GM18868 (cell line): ENCODE results near the gene TCTN1.
"Not testable (repeated sequence)": the region's sequence is repeated elsewhere in the genome, so short reads cannot be mapped to it uniquely, and the experiment has no call there.

ENCODE experiments used
- ATAC-seq: cut with Tn5 transposase; IDR thresholded peaks from one replicate; pipeline ENCODE4 v1.9.1; 2021; ENCODE audit warnings: mild to moderate bottlenecking, moderate library complexity; ENCODE audit not compliant: unreplicated experiment

Gene TCTN1

DNA sequence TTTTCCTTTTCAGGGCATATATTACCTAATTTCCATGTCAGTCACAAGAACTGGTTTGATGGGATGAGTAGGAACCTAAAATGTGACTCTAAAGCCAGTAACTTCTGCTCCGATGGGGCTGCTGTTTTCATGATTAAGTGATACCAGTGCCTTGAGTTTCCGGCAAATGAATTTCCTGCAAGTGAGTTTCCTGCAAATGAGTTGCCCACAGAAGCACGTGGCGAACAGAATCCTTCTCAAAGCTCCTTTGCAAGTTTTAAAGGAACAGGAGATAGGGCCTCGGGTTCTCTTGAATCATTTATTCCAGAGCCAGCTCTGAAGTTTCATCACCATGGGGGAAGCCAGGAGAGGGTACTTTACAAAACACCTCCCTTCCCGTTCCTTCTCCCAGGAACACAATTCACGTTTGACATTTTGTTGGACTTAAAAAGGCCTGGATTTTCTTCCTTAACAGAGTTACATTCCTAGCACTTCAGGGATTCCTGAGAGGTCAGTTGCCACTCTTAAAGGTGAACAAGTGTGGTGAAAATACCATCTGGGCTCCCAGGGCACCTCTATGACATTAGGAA is 28.6 kb upstream of the TCTN1 start:
- ATAC-seq, result no peak

DNA sequence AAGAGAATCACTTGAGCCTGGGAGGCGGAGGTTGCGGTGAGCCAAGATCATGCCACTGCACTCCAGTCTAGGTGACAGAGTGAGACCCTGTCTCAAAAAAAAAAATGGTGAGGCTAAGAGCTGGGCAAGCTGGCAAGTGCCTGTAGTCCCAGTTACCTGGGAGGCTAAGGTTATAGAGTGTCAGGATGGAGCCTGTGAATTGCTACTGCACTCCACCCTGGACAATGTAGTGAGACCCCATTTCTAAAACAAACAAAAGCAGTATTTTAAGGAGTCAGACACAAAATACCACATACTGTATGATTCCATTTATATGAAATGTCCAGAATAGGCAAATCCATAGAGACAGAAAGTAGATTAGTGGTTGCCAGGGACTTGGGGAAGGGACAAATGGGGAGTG is 26.8 kb upstream of the TCTN1 start:
- ATAC-seq, result not testable (repeated sequence)

DNA sequence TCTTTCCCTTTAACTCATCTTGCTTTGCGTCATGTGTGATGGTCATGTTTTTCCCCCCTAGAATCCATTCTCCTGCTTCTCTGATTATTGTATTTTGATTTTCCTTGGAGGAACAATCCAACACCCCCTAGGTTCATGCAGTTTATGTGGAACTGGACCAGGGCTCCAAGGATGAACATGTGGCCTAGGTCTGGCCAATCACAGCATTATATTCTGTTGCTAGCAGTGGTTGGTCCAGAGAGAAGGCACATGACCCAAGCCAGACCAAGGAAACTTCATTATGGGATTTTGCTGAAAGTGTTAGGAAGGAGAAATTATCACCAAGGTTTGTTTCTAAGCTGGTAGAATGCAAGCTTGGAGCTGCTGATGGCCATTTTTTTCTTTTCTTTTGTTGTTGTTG is 23.9 kb upstream of the TCTN1 start:
- ATAC-seq, result no peak

DNA sequence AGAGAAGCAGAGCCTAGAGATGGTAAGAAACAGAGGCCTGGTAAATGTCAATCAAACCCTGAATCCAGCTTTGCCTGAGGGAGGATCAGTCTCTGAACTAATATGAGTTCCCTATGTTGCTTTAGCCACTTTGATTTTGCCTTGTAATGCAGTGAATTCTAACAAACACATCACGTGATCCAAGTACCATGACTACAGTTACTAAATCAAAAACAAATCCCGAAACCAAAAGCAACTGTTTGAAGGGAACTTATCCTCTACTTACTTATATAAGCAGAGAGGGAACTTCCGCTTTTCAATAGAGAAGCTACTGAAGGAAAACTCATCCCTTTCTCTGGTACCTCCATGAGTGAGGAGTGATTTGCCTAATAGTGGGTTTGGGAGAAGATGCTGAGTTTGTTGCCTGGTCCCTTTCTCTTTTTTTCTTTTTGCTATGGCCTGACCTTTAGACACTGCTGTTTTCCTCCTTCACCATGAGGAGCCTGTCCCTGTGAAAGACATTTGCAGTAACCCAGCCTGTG is 23.1 kb upstream of the TCTN1 start:
- peak; percentile 76 for ATAC-seq

DNA sequence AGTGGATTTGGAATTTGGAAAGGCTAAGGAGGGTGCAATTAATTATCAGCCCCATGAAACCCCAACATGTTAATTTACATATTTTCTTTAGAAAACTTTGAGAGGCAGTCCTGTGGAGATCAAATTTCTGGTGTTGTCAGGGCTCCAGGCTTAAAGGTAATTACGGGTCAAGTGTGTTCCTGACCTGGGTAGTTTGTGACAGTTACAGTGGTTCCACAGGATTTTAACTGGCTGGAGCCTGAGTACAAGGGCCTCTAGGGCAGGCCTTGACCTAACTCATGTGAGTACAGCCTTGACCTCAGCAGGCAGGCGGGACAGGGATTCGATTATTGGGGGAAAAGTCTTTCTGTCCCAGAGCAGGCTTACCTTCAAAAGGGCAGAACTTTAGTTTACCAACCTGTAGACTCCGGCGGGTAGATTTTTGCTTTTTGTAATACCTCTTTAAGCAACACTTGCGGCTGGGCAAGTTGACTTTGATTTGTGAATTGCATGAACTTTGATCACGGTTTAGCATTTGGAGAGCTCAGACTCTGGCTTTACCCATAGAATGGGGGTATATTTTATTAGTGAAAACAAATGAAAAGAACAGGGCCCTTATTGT is 22.4 kb upstream of the TCTN1 start:
- ATAC-seq, result no peak

DNA sequence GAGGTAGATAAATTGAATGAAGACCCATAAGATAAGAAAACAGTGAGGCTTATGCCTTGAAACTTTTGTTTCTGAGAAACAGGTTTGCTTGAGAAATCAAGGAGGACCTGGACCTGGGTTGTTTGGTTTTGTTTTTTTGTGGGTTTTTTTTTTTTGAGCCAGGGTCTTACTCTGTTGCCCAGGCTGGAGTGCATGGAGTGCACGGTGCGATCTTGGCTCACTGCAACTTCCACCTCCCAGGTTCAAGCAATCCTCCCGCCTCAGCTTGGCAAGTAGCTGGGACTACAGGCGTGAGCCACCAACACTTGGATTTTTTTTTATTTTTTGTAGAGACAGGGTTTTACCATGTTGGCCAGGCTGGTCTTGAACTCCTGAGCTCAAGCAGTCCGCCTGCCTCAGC is 21.9 kb upstream of the TCTN1 start:
- ATAC-seq, result no peak

DNA sequence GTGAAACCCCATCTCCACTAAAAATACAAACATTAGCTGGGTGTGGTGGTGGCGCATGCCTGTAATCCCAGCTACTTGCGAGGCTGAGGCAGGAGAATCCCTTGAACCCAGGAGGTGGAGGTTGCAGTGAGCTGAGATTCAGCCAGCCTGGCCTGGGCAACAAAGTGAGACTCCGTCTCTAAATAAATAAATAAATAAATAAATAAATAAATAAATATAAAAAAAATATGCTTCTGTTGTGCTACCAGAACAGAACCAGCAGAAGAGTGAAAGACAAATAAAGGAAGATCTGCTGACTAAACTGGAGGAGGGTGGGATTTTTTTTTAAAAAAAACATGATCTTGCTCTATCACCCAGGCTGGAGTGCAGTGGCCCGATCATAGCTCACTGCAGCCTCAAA is 21.0 kb upstream of the TCTN1 start:
- ATAC-seq, result not testable (repeated sequence)

DNA sequence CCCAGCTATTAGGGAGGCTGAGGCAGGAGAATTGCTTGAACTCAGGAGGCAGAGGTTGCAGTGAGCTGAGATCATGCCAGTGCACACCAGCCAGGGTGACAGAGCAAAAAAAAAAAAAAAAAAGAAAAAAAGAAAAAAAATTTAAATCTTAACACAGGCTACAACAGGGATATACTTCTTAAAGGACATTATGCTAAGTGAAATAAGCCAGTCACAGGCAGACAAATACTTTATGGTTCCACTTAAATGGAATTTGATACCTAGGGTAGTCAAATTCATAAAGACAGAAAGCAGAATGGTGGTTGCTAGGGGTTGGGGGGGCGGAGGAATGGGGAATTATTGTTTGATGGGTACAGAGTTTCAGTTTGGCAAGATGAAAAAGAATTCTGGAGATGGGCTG is 16.0 kb upstream of the TCTN1 start:
- no peak for ATAC-seq

DNA sequence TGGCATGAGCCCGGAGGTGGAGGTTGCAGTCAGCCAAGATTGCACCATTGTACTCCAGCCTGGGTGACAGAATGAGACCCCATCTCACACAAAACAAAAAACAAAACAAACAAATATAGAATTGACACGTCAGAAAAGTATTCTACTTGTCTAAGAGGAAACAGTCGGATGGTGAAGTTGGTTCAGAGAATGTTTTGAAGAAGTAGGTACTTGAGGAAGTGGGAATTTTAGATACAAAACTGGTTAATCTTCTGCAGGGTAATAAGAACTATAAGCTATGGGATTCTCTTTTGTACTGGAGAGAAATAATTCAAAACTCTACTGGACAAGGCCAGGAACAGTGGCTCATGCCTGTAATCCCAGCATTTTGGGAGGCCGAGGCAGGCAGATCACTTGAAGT is 14.6 kb upstream of the TCTN1 start:
- no peak for ATAC-seq

DNA sequence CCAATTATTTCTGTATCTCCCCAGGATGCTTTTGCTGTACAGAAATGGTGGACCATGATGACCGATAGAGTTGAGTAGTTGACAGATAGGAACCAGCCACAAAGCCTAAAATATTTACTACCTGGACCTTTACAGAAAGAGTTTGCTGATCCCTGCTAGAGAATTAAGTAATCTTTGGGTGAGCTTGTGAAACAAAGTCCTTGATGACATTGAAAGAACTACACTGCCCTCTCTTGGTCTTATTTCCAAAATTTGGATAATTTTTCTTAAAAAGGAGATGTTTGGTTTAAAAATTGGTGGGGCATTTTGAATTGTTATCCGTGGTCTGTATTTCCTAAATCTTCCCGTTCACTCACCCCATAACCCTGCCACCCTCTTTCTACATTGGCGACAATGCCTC is 13.7 kb upstream of the TCTN1 start:
- ATAC-seq, result no peak

DNA sequence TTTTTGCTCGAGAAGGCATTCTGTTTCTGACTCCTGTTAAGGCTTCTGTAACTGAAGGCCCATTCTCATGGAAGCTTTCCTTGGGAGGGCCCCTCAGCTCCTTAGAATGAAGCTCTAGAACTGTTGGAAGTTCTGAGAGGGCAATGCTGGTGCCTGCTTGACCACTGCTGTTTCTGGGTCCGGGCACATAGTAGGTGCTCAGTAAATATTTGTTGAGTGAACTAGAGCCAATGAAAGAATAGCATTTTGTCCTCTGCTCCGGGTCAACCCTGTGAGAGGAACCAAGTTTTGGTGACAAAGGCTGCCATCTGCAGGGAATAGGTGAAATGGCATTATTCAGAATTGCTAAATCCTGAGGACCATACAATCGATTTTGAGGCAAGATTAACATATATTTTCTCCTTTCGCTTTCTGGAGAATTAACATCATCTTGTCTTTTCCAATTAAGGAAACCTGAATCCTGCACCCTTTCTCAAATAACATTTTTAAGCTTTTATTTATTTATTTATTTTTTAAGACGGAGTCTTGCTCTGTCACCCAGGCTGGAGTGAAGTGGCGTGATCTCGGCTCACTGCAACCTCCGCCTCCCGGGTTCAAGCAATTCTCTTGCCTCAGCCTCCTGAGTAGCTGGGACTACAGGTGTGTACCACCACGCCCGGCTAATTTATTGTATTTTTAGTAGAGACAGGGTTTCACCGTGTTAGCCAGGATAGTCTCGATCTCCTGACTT is 11.7 kb upstream of the TCTN1 start:
- not testable (repeated sequence) for ATAC-seq

DNA sequence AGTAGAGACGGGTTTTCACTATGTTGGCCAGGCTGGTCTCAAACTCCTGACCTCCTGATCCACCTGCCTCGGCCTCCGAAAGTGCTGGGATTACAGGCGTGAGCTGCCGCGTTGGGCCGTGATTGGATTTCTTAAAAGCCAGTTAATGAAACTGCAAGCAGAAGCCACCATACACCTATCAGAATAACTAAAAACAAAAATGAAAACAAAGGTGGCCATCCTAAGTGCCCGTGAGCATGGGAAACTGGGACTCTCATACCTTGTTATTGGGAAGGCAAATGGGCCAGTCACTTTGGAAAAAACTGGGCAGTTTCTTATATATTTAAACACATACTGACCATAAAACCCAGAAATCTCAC is 7.7 kb upstream of the TCTN1 start:
- ATAC-seq, result no peak

DNA sequence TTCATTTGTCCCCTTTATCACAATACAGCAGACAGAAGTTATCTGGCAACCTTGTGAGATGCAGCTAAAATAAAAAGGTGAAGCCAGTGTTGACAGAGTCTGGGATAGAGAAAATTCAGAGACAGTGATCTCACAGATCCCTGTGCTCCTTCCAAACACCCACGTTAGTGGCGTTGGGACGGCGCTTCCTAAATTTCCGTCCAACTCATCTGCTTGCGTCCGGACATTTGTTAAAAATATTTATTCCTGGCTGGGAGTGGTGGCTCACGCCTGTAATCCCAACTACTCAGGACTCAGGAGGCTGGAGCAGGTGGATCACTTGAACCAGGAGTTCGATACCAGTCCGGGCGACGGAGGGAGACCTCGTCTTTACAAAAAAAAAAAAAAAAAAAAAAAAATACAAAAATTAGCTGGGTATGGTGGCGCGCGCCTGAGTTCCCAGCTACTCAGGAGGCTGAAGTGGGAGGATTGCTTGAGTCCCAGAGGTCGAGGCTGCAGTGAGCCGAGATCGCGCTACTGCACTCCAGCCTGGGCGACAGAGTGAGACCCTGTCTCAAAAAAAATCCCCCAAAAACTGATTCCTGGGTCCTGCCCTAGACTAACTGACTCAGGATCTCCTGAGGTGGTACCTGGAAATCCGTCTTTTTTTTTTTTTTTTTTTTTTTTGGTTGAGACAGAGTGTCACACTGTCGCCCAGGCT is 708 bp upstream of the TCTN1 start:
- no peak for ATAC-seq

DNA sequence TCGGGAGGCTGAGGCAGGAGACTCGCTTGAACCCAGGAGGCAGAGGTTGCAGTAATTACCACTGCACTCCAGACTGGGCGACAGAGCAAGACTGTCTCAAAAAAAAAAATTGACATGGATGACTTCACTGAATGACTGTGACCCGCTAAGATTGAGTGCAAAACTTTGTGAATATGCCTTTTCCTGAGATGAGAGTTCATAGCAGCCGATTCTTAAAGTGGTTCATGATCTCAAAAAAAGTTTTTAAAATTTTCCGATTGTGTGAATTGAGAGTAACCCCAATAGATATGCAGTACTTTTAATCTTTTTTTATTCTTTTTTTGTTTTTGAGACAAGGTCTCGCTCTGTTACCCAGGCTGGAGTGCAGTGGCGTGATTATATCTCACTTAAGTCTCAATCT is 1.2 kb downstream of the TCTN1 start:
- no peak for ATAC-seq

DNA sequence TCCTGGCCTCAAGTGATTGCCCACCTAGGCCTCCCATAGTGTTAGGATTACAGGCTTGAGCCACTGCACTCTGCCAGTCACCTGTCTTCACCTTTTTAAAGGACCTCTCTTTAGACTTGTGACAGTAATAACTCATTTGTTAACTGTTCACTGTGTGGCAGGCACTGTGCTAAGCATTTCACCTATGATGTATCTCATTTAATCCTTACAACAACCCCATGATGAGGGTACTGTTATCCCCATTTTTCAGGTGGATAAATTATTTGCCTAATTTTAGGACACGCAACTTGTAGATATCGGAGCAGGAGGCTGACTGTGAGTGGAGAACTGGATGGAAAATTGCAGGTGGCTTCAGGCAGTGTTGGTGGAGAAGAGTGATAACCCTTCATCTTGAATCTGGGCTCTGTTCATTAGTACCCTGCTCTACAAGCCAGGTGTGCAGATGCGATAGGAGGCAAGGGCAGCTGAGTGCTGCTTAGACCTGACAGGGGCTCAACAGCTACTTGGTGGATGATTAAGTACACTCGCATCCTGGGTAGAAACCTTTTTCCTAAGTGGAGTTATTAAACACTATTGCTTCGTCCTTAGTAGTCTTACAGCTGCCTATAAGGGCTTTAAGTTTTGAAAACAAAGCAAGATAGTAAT is 2.7 kb downstream of the TCTN1 start:
- no peak for ATAC-seq

DNA sequence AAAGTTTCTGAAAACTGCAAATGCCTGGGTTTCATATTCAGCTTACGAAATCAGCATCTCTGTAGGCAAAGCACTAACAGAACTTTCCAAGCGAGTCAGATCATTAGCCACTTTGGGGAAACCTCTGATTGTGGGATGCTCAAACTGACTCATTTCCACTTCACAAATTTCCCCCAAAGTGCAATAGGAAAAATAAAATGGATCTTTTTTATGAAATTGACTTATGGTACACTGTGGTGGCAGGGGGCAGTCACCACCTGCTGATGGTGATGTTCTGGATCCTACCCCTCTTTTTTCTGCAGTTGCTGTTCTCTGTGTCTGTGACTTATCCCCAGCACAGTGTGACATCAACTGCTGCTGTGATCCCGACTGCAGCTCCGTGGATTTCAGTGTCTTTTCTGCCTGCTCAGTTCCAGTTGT is 5.6 kb downstream of the TCTN1 start:
- peak; percentile 59 for ATAC-seq

DNA sequence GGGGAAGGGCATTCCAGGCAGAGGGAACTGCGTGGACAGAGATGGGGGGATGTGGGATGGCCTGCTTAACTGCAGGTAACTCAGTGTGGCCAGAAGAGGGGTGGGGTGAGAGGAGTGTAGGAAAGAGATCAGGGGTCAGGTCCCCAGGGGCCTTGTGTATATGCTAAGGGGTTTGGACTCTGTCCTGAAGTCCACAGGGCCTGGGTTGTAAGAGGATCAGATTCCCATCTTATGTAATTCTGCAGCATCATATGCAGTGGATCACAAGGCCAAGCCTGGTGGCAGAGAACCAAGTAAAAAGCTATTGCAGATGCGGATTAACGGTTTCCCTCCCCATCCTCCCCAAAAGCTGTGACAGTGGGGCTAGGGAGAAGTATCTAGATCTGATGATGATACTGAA is 8.7 kb downstream of the TCTN1 start:
- no peak for ATAC-seq

DNA sequence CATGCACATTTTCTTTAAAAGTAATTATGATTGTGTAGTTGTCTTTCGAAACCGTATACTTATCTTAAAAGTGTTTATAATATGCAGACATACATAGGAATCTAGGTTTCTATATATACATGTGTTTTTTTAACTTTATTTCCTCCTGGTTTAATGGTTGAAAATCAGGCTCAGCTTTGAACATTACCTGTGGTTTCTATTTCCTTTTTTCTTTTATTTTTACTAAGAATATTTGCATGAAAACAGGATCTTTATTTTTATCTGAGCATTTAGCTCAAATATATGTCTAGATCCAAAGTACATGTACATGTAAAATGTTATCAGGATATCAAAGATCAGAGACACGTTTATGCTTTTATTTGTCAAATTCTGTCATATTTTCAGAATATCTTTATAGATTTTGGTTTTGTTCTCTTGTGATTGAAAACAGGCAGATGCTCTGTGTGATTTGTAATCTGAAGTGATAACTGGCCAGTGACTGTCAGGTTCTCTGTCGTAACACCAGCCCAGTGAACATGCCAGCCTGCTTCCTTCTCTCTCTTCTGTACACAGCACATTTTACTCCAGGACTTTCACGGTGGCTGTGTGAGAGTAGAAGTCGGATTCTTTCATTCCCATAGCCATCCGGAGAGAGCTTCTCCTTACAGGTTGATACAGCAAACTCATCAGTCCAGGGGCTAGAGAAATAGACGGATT is 13.7 kb downstream of the TCTN1 start:
- no peak for ATAC-seq

DNA sequence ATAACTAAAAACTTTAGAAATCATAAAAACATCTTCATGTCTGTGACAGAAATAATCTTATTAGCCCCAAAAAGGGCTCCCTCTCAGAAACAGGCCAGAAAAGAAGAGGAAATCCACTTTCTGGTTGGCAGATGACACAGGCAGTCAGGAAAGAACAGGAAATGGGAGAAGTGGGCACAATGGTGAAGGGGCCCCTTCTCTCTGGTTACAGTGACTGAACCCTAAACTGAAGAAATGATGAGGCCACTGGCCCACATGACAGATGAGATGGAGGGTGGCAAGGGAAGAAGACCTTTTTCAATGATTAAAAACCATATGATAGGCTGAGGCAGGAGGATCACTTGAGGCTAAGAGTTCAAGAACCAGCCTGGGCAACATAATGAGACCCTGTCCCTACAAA is 21.1 kb downstream of the TCTN1 start:
- ATAC-seq, result no peak

DNA sequence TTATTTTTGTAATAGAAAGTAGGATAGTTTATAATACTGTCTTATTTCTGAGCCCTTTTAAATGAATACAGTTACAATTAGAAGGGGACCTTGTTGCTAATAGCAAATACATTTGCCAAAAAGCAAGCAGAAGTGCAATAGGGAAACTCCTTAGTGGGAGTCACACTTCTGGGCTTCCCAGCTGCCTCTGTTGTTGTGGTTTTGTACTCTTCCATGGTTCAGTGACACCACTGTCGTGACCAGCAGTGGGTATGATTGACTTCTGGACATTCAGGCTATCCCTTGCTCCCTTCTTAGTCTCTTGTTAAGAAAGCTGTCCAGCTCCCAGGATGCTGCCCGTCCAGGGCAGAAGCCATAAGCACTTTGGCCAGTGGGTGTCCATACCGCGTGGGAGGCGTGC is 22.6 kb downstream of the TCTN1 start:
- ATAC-seq, result no peak
